ENCODE results near the gene SVOP.

DNA sequence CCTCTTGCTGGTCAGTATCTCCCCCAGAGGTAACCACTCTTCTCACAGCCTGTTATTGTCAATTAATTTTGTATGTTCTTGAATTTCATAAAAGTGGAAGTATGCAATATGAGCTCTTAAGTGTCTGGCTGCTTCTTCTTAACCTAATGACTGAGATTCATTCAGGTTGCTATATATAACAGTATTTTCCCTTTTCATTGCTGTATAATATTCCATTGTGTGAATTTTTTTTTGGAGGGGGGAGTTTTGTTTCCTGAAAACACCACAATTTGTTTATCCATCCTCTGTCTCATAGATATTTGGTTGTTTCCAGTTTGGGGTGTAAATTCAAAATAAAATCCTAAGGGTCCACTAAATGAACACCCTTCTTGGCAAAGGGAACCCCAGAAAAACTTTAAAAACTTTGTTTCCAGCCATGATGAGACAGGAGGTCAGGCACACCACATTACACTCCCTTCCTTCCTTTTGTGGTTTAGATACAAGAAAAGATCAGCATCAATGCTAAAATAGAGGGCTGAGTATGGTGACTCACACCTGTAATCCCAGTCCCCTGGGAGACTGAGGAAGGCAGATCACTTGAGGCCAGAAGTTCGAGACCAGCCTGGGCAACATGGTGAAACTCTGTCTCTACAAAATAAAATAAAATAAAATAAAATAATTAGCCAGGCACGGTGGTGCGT, 145.0 kb downstream of the SVOP start:
- TF ChIP-seq, protein P1, sequence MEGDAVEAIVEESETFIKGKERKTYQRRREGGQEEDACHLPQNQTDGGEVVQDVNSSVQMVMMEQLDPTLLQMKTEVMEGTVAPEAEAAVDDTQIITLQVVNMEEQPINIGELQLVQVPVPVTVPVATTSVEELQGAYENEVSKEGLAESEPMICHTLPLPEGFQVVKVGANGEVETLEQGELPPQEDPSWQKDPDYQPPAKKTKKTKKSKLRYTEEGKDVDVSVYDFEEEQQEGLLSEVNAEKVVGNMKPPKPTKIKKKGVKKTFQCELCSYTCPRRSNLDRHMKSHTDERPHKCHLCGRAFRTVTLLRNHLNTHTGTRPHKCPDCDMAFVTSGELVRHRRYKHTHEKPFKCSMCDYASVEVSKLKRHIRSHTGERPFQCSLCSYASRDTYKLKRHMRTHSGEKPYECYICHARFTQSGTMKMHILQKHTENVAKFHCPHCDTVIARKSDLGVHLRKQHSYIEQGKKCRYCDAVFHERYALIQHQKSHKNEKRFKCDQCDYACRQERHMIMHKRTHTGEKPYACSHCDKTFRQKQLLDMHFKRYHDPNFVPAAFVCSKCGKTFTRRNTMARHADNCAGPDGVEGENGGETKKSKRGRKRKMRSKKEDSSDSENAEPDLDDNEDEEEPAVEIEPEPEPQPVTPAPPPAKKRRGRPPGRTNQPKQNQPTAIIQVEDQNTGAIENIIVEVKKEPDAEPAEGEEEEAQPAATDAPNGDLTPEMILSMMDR (IDR thresholded peaks at IDR 0.05), result no peak
- TF ChIP-seq POLR2A (IDR thresholded peaks at IDR 0.05), result no peak

Measured in Peyer's patch (tissue), 4 donors.